Measurements from ENCODE around the gene CYP4A22. TPM values are rescaled to one million over a fixed set of nuclear protein-coding genes. Genes with fewer than 3 reads are reported as not detected.
A peak's percentile ranks its signal among the peaks of the same experiment; 100 is the strongest.

CYP4A22 gene
- total RNA-seq, 3 donors from 2014 or later (not counting 1 experiment from before 2014, with no cell fraction given) = not detected

DNA sequence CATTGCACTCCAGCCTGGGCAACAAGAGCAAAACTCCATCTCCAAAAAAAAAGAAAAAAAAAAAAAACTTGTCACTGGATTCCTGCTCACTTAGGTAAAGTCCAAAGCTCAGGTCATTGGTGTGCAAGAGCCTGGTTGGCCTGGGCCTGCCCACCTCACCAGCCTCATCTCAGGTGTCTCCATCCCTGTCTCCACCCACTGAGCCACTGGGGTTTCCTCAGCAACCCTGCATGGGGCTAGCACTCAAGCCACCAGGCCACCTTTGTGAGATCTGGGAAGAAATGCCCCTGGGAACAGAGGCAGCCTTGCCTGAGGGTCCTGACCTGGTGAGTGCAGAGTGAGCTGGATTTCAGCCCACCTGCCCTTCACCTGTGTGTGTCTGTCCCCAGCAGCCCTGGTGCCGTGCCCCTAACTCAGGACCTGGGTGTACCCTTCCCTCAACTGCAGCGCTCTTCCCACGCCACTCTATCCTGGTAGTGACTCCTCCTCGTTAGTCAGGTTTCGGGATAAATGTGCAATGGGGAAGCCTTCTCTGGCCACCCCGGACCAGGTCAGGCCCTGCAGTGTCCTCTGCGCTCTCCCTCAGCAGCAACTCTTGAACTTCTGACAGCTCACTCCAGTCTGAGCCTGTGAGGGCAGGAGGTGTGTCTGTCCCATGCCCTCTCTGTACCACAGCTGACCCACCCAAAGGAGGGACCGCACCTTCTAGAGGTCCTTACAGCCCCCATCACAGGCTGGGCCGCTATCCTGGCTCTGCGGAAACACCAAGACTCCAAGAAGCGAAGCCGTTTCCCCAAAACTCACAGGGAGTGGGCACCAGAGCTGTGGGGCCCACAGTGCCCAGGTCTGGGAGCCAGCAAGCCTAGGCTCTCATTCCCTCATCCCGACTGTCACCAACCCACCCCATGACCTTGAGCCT is 49.3 kb downstream of the CYP4A22 start:
- Mint-ChIP-seq H3K9me3 (no peaks in the 10 kb centered on the region), H3K4me3 (no peak overlapping the region), H3K36me3 (no peaks in the 10 kb centered on the region), H3K27me3 (ENCODE audit: low read depth in 2 of 2) (peaks cover 0 to 7% of the 10 kb centered on the region in 2 donors), H3K4me1 (no peaks in the 10 kb centered on the region), H3K27ac (no peak overlapping the region)
- WGBS (ENCODE audit: insufficient coverage) = 91% methylated on average over 13 of the region's 13 CpGs
- no peaks in the 10 kb centered on the region for H3K36me3 ChIP-seq (ENCODE audit: control insufficient read depth, insufficient read depth, low read length)
- no peak overlapping the region for H3K4me3 ChIP-seq (ENCODE audit: low read length)
- TF ChIP-seq CTCF (IDR thresholded peaks at IDR 0.05) = no peak
- no peaks in the 10 kb centered on the region for H3K27me3 ChIP-seq (ENCODE audit: control insufficient read depth, insufficient read depth, low read length)
- H3K4me1 ChIP-seq (ENCODE audit: control insufficient read depth, insufficient read depth, low read length) = no peaks in the 10 kb centered on the region
- ATAC-seq (no peak), DNase-seq (peak in 1 of 2 donors; percentile 9)
- H3K27ac ChIP-seq (ENCODE audit: low read length) = no peak overlapping the region
- intact Hi-C loops (cut with micrococcal nuclease) = no loop called here
- no peaks in the 10 kb centered on the region for H3K9me3 ChIP-seq (ENCODE audit: control insufficient read depth, insufficient read depth, low read length)

DNA sequence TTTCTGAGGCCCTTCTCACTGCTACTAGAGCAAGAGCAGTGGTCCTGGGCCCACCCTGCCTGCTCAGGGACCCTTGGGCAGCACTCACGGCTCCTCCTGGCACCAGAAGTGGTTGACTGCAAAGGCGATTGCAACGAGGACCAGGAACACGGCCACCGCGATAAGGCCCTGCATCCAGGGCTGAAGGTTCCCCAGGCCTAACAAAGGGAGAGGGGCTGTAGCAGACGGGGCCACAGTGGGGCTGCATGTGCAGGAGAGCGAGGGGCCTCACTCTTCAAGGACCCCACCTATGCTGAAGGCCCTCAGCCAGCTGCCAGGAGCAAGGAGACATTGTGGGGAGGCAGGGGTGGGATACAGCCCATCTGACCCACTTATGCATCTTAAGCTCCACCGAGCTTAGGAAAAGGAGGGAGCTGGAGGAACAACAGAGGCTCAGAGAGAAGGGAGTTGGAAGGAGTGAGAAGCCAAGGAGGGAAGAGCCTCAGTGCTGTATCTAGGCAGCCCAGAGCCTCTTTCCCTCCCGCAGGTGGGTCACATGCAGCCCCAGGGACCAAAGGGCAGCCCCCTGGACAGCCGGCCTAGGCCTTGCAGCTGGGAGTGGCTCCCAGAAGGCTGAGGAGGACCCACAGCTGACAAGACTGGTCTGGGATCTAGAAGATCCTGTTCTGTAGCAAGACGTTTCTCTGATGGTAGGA is 50.1 kb downstream of the CYP4A22 start:
- H3K36me3 ChIP-seq (ENCODE audit: control insufficient read depth, insufficient read depth, low read length) = no peaks in the 10 kb centered on the region
- DNase-seq (peak in 1 of 2 donors; percentile 2), ATAC-seq (no peak)
- no peaks in the 10 kb centered on the region for H3K36me3 Mint-ChIP-seq
- H3K27ac Mint-ChIP-seq = no peak overlapping the region
- intact Hi-C loops (cut with micrococcal nuclease) = no loop called here
- H3K4me3 Mint-ChIP-seq = no peak overlapping the region
- H3K9me3 Mint-ChIP-seq = no peaks in the 10 kb centered on the region
- H3K27ac ChIP-seq (ENCODE audit: low read length) = no peak overlapping the region
- H3K27me3 ChIP-seq (ENCODE audit: control insufficient read depth, insufficient read depth, low read length) = no peaks in the 10 kb centered on the region
- H3K4me3 ChIP-seq (ENCODE audit: low read length) = no peak overlapping the region
- H3K27me3 Mint-ChIP-seq (ENCODE audit: low read depth in 2 of 2) = peaks cover 0 to 6% of the 10 kb centered on the region in 2 donors
- no peaks in the 10 kb centered on the region for H3K4me1 ChIP-seq (ENCODE audit: control insufficient read depth, insufficient read depth, low read length)
- H3K9me3 ChIP-seq (ENCODE audit: control insufficient read depth, insufficient read depth, low read length) = no peaks in the 10 kb centered on the region
- 86% methylated on average over 12 of the region's 12 CpGs for WGBS (ENCODE audit: insufficient coverage)
- no peak for TF ChIP-seq CTCF (IDR thresholded peaks at IDR 0.05)
- H3K4me1 Mint-ChIP-seq = no peaks in the 10 kb centered on the region

- H3K27me3 ChIP-seq (ENCODE audit: control insufficient read depth, insufficient read depth, low read length) = no peaks in the 10 kb centered on the region
- ATAC-seq (no peak), DNase-seq (no peak)
- Mint-ChIP-seq H3K27ac (no peak overlapping the region), H3K9me3 (no peaks in the 10 kb centered on the region), H3K4me3 (no peak overlapping the region), H3K36me3 (no peaks in the 10 kb centered on the region), H3K4me1 (peaks cover 3% of the 10 kb centered on the region in 2 donors), H3K27me3 (ENCODE audit: low read depth in 2 of 2) (peaks cover 2 to 8% of the 10 kb centered on the region in 2 donors)
- H3K9me3 ChIP-seq (ENCODE audit: control insufficient read depth, insufficient read depth, low read length) = no peaks in the 10 kb centered on the region
- intact Hi-C loops (cut with micrococcal nuclease) = no loop called here
- no peak overlapping the region for H3K4me3 ChIP-seq (ENCODE audit: low read length)
- peaks cover 3% of the 10 kb centered on the region for H3K4me1 ChIP-seq (ENCODE audit: control insufficient read depth, insufficient read depth, low read length)
- no peak overlapping the region for H3K27ac ChIP-seq (ENCODE audit: low read length)
- H3K36me3 ChIP-seq (ENCODE audit: control insufficient read depth, insufficient read depth, low read length) = no peaks in the 10 kb centered on the region
- no peak for TF ChIP-seq CTCF (IDR thresholded peaks at IDR 0.05)
- 73% methylated on average over 2 of the region's 2 CpGs for WGBS (ENCODE audit: insufficient coverage)
These were observed 50.6 kb downstream of the CYP4A22 start for GRCh38 chr1:47187926-47188250.
